ENCODE measurements around the gene ZBTB43.
"Not testable (repeated sequence)": the region's sequence is repeated elsewhere in the genome, so short reads cannot be mapped to it uniquely, and the experiment has no call there.

DNA sequence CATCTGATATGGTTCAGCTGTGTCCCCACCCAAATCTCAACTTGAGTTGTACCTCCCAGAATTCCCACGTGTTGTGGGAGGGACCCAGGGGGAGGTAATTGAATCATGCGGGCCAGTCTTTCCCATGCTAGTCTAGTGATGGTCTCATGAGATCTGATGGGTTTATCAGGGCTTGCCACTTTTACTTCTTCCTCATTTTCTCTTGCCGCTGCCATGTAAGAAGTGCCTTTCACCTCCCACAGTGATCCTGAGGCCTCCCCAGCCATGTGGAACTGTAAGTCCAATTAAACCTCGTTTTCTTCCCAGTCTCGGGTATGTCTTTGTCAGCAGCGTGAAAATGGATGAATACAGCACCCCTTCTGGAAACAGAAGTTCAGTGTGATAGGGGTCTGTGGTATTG lies 20.0 kb upstream of the ZBTB43 start:
- not testable (repeated sequence) for TF ChIP-seq CTCF (IDR thresholded peaks at IDR 0.05; ENCODE audit: insufficient read depth, low read depth, low read length); EZH2 (IDR thresholded peaks at IDR 0.05; ENCODE audit: insufficient read depth, low read length)

Data from astrocyte (in vitro differentiated cells and primary cell).